SK-N-SH treated with all-trans-retinoic acid at 6 μM for 48 hours (cell line): ENCODE measurements around the gene MMP11.

Experiments used
- BACH2 ChIP-seq: fragments of 250-450 bp; sonication (Bioruptor Pico); IDR thresholded peaks from 2 replicates; pipeline ENCODE4 v1.9.0; 2021; ENCODE audit warnings: mild to moderate bottlenecking, borderline replicate concordance
- CREB5 ChIP-seq: fragments of 250-450 bp; sonication (Bioruptor Pico); IDR thresholded peaks from 2 replicates; pipeline ENCODE4 v1.5.1; 2020; ENCODE audit warnings: low read depth, mild to moderate bottlenecking, moderate library complexity
- CSRNP3 ChIP-seq: fragments of 250-450 bp; sonication (Bioruptor Pico); IDR thresholded peaks from 2 replicates; pipeline ENCODE4 v1.5.1; 2021; ENCODE audit warnings: mild to moderate bottlenecking, moderate library complexity
- ESRRG ChIP-seq: fragments of 250-450 bp; sonication (Bioruptor Pico); IDR thresholded peaks from 2 replicates; pipeline ENCODE4 v1.6.1; 2021; ENCODE audit warnings: mild to moderate bottlenecking
- OSR1 ChIP-seq: fragments of 250-450 bp; sonication (Bioruptor Pico); IDR thresholded peaks from 2 replicates; pipeline ENCODE4 v1.8.0; 2022; ENCODE audit warnings: moderate library complexity, mild to moderate bottlenecking, inconsistent platforms
- PATZ1 ChIP-seq: fragments of 250-450 bp; sonication (Bioruptor Pico); IDR thresholded peaks from 2 replicates; pipeline ENCODE4 v1.8.0; 2020; ENCODE audit warnings: mild to moderate bottlenecking, moderate library complexity, borderline replicate concordance
- SNAI2 ChIP-seq: fragments of 250-450 bp; sonication (Bioruptor Pico); IDR thresholded peaks from 2 replicates; pipeline ENCODE4 v1.5.0; 2020; ENCODE audit warnings: mild to moderate bottlenecking, moderate library complexity
- ZNF565 ChIP-seq: fragments of 450-650 bp; formaldehyde crosslinking; conservative IDR thresholded peaks from 2 replicates; pipeline ENCODE4 v1.5.0; 2020; ENCODE audit warnings: low read depth, mild to moderate bottlenecking, moderate library complexity

GRCh38 chr22:23744001-23744400 lies 28.6 kb upstream of the MMP11 start:
- TF ChIP-seq CSRNP3 (CRISPR knock-in tag) (no peak), BACH2 (CRISPR knock-in tag) (no peak), OSR1 (CRISPR knock-in tag) (no peak), CREB5 (CRISPR knock-in tag) (no peak), ZNF565 (CRISPR knock-in tag) (no peak), ESRRG (CRISPR knock-in tag) (no peak), SNAI2 (CRISPR knock-in tag) (no peak), PATZ1 (CRISPR knock-in tag) (no peak)
